Endodermal cell (in vitro differentiated cells): Measurements from ENCODE around the gene SFR1. TPM values are rescaled to one million over a fixed set of nuclear protein-coding genes. Genes with fewer than 3 reads are reported as not detected.
A peak's percentile ranks its signal among the peaks of the same experiment; 100 is the strongest.

Experiments used
- DNase-seq: peaks from one replicate; pipeline ENCODE4 v3.0.0-alpha.2; 2017
- H3K27ac ChIP-seq: 2 replicates; pipeline ENCODE4 v1.5.1; 2013; ENCODE audit warnings: mild to moderate bottlenecking, low read depth, low read length, moderate library complexity
- H3K27me3 ChIP-seq: 2 replicates; pipeline ENCODE4 v1.6.1; 2013; ENCODE audit warnings: mild to moderate bottlenecking, low read length, moderate library complexity; ENCODE audit not compliant: insufficient read depth, control insufficient read depth, poor library complexity, severe bottlenecking
- H3K36me3 ChIP-seq: 2 replicates; pipeline ENCODE4 v1.7.0; 2013; ENCODE audit warnings: mild to moderate bottlenecking, low read length, moderate library complexity; ENCODE audit not compliant: control insufficient read depth, insufficient read depth
- H3K4me1 ChIP-seq: one replicate; pipeline ENCODE4 v1.7.0; 2013; ENCODE audit warnings: low read length; ENCODE audit not compliant: control insufficient read depth, insufficient read depth
- H3K4me3 ChIP-seq: 2 replicates; pipeline ENCODE4 v1.5.1; 2013; ENCODE audit warnings: mild to moderate bottlenecking, low read length, moderate library complexity
- H3K9ac ChIP-seq: 2 replicates; pipeline ENCODE4 v1.6.1; 2013; ENCODE audit warnings: mild to moderate bottlenecking, low read length, moderate library complexity; ENCODE audit not compliant: poor library complexity, severe bottlenecking; ENCODE audit errors: extremely low read depth
- H3K9me3 ChIP-seq: 2 replicates; pipeline ENCODE4 v1.6.1; 2013; ENCODE audit warnings: mild to moderate bottlenecking, low read length, moderate library complexity; ENCODE audit not compliant: control insufficient read depth
- H3K27ac Mint-ChIP-seq: 2 replicates; pipeline ENCODE4 v1.8.0; 2020; ENCODE audit warnings: mixed read lengths
- H3K27me3 Mint-ChIP-seq: 2 replicates; pipeline ENCODE4 v1.8.0; 2021; ENCODE audit warnings: mild to moderate bottlenecking, mixed read lengths; ENCODE audit not compliant: insufficient read depth
- H3K36me3 Mint-ChIP-seq: 2 replicates; pipeline ENCODE4 v1.8.0; 2020; ENCODE audit warnings: low read depth, mixed read lengths
- H3K4me1 Mint-ChIP-seq: 2 replicates; pipeline ENCODE4 v1.8.0; 2020; ENCODE audit warnings: mixed read lengths
- H3K4me3 Mint-ChIP-seq: 2 replicates; pipeline ENCODE4 v1.8.0; 2020; ENCODE audit warnings: mild to moderate bottlenecking, moderate library complexity, mixed read lengths
- H3K9me3 Mint-ChIP-seq: 2 replicates; pipeline ENCODE4 v1.8.0; 2020; ENCODE audit warnings: mild to moderate bottlenecking, mixed read lengths
- CTCF ChIP-seq: fragments of 200-600 bp; sonication (generic); conservative IDR thresholded peaks from 2 replicates; pipeline ENCODE4 v1.5.0; 2021; ENCODE audit warnings: antibody characterized with exemption, mild to moderate bottlenecking
- WGBS, 2 experiments: methylation state at CpG; one replicate each; pipeline versions ENCODE4 v1.1.5 to v1.1.7; 2013; ENCODE audit warnings: missing lambda C conversion rate in 2 of 2, mixed read lengths in 1 of 2; ENCODE audit not compliant: insufficient coverage in 1 of 2, insufficient read length in 1 of 2; 5-methylcytosine and 5-hydroxymethylcytosine counted together
- total RNA-seq, 2 donors: library from RNA; stranded (reverse); fragmentation: NEBNext Ultra II Directional in 1 of 2; extraction: Animal tissue kit (Norgen Biotek cat#: 25700) in 1 of 2; gene quantifications; 2 replicates in 1 of 2; 3 replicates in 1 of 2; pipeline ENCODE4 v1.2.1, GENCODE V29; 2021

The SFR1 gene
- total RNA-seq, 2 donors from 2014 or later: 9.2 to 12.0 TPM

- H3K9ac ChIP-seq: no peak overlapping the region
- no peaks in the 10 kb centered on the region for H3K27me3 Mint-ChIP-seq
- H3K9me3 Mint-ChIP-seq: no peaks in the 10 kb centered on the region
- H3K4me1 Mint-ChIP-seq: peaks cover 30% of the 10 kb centered on the region
- H3K4me3 ChIP-seq: no peak overlapping the region
- no peaks in the 10 kb centered on the region for H3K9me3 ChIP-seq
- 91 to 93% methylated on average over 4 to 5 of the region's 5 CpGs for WGBS, 2 experiments
- no peak overlapping the region for H3K4me3 Mint-ChIP-seq
- no peaks in the 10 kb centered on the region for H3K27me3 ChIP-seq
- peaks cover 5% of the 10 kb centered on the region for H3K4me1 ChIP-seq
- no peaks in the 10 kb centered on the region for H3K36me3 Mint-ChIP-seq
- no peak for DNase-seq
- H3K27ac Mint-ChIP-seq: no peak overlapping the region
- H3K27ac ChIP-seq: no peak overlapping the region
- no peak for TF ChIP-seq CTCF
- no peaks in the 10 kb centered on the region for H3K36me3 ChIP-seq
Measured at GRCh38 chr10:104084482-104085142, 37.4 kb upstream of the SFR1 start.

- 88 to 93% methylated on average over 3 of the region's 3 CpGs for WGBS, 2 experiments
- H3K9me3 Mint-ChIP-seq: no peaks in the 10 kb centered on the region
- H3K4me3 Mint-ChIP-seq: no peak within 1 kb of the TSS
- H3K4me1 ChIP-seq: peaks cover 5% of the 10 kb centered on the region
- H3K9ac ChIP-seq: no peak within 1 kb of the TSS
- H3K36me3 Mint-ChIP-seq: no peaks in the 10 kb centered on the region
- H3K36me3 ChIP-seq: no peaks in the 10 kb centered on the region
- no peak for TF ChIP-seq CTCF
- no peaks in the 10 kb centered on the region for H3K9me3 ChIP-seq
- H3K27ac ChIP-seq: no peak within 1 kb of the TSS
- H3K4me1 Mint-ChIP-seq: peaks cover 25% of the 10 kb centered on the region
- no peak for DNase-seq
- H3K27ac Mint-ChIP-seq: peak within 1 kb of the TSS; percentile 18
- no peak within 1 kb of the TSS for H3K4me3 ChIP-seq
- no peaks in the 10 kb centered on the region for H3K27me3 Mint-ChIP-seq
- no peaks in the 10 kb centered on the region for H3K27me3 ChIP-seq
Measured at GRCh38 chr10:104085801-104086400, 36.1 kb upstream of the SFR1 start, which contains the start of gene COL17A1. TSS of gene COL17A1 (minus strand) at chr10:104085880. CDS start at chr10:104080673, 5,207 bp downstream.

DNA sequence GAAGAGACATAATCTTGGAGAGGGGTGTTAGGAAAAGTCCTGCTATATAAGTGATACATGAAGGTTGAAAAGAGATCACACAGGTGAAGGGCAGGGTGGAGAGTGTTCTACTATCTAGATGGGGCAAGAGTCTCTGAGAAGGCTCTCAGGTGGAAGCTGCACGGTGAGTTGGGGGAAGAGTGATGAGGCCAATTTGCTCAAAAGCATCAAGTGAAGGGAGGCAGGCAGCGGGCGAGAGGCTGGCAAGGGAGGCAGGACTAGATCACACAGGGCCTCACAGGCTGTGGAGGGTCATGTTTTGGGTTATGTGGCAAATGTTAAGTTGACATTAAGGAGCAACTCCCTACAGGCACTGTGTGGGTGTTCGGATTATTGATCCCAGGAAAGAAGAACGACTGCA is 33.7 kb upstream of the SFR1 start:
- H3K27me3 ChIP-seq: no peaks in the 10 kb centered on the region
- Mint-ChIP-seq H3K4me1 (peaks cover 22% of the 10 kb centered on the region), H3K4me3 (no peak overlapping the region), H3K27me3 (no peaks in the 10 kb centered on the region), H3K9me3 (no peaks in the 10 kb centered on the region), H3K36me3 (no peaks in the 10 kb centered on the region), H3K27ac (no peak overlapping the region)
- DNase-seq: no peak
- H3K4me3 ChIP-seq: no peak overlapping the region
- no peaks in the 10 kb centered on the region for H3K36me3 ChIP-seq
- H3K27ac ChIP-seq: no peak overlapping the region
- peaks cover 5% of the 10 kb centered on the region for H3K4me1 ChIP-seq
- H3K9ac ChIP-seq: no peak overlapping the region
- WGBS, 2 experiments: 81 to 93% methylated on average over 2 to 5 of the region's 5 CpGs
- no peaks in the 10 kb centered on the region for H3K9me3 ChIP-seq
- no peak for TF ChIP-seq CTCF
